Measurements from ENCODE around the gene AKAP8L.

DNA sequence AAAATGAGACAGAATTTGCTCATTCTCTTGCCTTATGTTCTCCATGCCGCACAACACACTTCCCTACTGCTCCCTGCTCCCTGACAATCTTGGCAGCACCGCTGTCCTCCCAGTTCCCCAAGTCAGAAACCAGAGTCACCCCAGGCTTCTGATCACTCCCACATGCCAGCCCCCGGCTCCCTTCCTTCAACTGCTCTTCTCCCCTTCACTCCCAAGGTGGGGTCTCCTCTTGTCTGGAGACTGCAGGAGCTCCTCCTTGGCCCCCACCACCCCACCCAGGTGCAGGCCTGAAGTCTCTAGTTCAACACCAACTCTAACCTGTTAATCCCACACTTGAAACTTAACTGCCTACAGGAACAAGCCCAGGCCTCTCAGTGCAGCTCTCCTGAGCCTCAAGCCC is 22.4 kb downstream of the AKAP8L start:
- TF ChIP-seq POLR2A (IDR thresholded peaks at IDR 0.05; ENCODE audit: low read depth, low read length): no peak
- no peak for TF ChIP-seq CBFB (IDR thresholded peaks at IDR 0.05; ENCODE audit: low read depth)
- TF ChIP-seq ZZZ3 (IDR thresholded peaks at IDR 0.05; ENCODE audit: control insufficient read depth, insufficient read length, low read depth): no peak
- no peak for TF ChIP-seq SIX5 (IDR thresholded peaks at IDR 0.05; ENCODE audit: low read depth, low read length, severe bottlenecking)
- TF ChIP-seq TCF12 (IDR thresholded peaks at IDR 0.05; ENCODE audit: low read depth, low read length): no peak
- TF ChIP-seq RFX5 (IDR thresholded peaks at IDR 0.05; ENCODE audit: low read depth, low read length): no peak
